ENCODE results near the gene CYBA.

The CYBA gene

GRCh38 chr16:88662222-88662842 is 11.5 kb upstream of the CYBA start:
- DNase-seq (ENCODE audit: low spot score): no peak

- DNase-seq (ENCODE audit: low spot score): no peak
These were observed 10.6 kb upstream of the CYBA start for GRCh38 chr16:88661468-88661867.

DNA sequence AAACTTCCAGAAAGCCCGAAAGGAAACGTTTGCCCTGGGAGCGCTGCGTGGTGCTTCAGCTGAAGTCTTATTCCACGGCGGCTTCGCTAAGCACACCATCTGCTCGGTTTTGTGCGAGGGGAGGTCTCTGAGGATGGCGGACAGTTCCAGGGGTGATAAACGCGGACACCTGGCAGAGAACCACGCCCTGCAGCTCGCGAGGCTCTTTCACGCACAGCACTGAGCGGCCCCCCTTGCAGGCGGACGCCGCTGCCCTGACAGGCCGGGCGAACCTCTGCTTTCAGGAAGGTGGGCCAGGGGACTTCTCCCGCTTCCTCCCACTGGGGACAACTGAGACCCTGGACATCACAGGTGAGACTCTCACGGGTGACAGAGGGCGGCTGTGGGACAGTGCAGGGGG is 8.3 kb upstream of the CYBA start:
- no peak for DNase-seq (ENCODE audit: low spot score)

- DNase-seq (ENCODE audit: low spot score): no peak
These were observed 7.9 kb upstream of the CYBA start for GRCh38 chr16:88658714-88659113.

DNA sequence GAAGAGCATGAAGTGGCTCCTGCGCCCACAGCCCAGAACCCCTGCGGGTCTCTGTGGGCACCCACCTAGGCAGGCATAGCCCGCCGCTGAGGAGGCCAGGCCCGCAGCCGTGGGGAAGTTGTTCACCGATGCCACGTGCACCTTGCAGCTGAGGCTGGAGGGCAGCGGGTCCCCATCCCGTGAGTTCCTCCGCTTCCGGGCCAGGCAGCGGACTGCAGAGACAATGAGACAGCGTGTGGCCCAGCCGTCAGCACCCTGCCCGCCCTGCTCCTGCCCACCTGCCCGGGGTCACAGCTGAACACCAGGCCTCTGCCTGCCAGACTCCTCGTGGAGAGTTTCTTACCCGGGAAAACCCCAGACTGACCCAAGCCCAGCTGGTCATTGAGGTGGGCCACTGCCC is 6.5 kb upstream of the CYBA start:
- DNase-seq (ENCODE audit: low spot score): no peak

- no peak for DNase-seq (ENCODE audit: low spot score)
These were observed 5.6 kb upstream of the CYBA start for GRCh38 chr16:88656291-88656980.

DNA sequence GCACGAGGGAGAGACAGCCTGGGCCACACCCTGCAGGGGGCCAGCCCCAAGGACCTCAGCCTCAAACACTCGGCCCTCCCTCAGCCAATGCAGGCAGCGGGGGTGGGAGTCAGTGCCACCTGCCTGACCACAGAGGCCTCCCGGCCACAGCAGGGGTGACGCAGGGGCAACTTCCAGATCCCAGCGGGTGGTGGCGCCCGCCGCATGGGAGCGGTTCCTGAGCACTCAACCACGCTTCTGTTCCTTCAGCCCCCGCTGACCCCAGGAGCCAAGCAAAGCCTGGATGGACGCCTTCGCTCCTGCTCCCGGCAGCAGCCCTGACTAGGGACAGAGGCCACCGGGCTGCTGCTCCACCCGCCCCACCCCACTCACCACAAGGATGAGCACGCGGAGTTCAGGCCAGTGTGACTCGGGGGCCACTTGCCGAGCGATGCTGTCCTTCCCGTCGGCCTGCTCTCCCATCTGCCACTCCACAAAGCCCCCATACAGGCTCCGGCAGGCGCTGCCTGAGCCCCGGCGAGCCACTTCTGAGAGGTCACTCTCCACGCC is 5.0 kb upstream of the CYBA start:
- DNase-seq (ENCODE audit: low spot score): no peak

DNA sequence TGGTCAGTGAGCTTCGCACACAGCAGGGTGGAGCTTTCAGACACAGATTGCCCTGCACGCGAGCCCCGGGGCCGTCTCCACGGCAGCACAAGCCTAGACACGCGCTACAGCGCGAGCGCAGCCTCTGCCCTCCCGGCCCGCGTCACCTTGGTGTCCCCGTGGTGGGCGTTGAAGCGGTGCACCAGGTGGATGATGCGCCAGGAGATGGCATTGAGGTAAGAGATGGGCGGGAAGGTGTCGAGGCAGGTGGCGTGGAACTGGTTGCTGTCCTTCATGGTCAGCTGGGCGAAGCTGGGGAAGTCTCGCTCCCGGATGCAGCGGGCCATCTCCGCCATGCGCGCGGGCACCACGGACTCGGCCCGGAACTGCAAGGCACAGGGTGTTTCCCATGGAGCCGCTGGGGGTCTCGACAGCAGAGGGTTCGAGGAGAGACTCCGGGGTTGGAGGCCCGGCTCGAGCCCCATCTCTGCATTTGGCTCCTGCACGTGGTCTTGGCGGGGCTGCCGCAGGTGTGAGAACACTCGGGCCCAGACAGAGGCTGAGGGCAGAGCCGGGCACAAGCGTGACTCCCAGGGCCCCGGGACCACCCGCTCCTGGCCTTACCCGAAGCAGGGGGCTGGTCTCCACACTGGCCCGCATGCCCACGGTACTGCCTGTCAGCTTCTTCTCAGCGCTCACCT is 4.3 kb upstream of the CYBA start:
- no peak for DNase-seq (ENCODE audit: low spot score)

GRCh38 chr16:88654363-88655052 is 3.7 kb upstream of the CYBA start:
- no peak for DNase-seq (ENCODE audit: low spot score)

GRCh38 chr16:88653596-88654362 is 2.9 kb upstream of the CYBA start:
- no peak for DNase-seq (ENCODE audit: low spot score)

- no peak for DNase-seq (ENCODE audit: low spot score)
These were observed 2.2 kb upstream of the CYBA start for GRCh38 chr16:88653101-88653500.

DNA sequence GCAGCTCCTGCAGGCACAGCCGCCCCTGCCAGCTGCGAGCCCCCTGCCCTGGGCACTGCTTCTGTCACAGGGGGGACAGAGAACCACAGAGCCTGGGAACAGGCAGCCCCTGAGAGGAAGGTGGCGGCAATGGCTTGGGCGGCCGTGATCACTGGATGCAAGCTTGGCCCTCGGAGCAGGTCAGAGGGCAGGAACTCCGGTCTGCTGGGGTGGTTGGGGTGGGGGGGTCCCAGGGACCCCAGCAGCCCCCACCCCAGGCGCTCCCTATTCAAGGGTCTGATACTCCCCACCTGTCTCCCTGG is 1.9 kb upstream of the CYBA start:
- DNase-seq (ENCODE audit: low spot score): no peak

- no peak for DNase-seq (ENCODE audit: low spot score)
These were observed 1.3 kb upstream of the CYBA start for GRCh38 chr16:88651989-88652761.

GRCh38 chr16:88651276-88651988 is 579 bp upstream of the CYBA start:
- DNase-seq (ENCODE audit: low spot score): peak; percentile 89

GRCh38 chr16:88649924-88650748 is 717 bp downstream of the CYBA start:
- no peak for DNase-seq (ENCODE audit: low spot score)

- DNase-seq (ENCODE audit: low spot score): no peak
These were observed 1.5 kb downstream of the CYBA start for GRCh38 chr16:88649195-88649923.

DNA sequence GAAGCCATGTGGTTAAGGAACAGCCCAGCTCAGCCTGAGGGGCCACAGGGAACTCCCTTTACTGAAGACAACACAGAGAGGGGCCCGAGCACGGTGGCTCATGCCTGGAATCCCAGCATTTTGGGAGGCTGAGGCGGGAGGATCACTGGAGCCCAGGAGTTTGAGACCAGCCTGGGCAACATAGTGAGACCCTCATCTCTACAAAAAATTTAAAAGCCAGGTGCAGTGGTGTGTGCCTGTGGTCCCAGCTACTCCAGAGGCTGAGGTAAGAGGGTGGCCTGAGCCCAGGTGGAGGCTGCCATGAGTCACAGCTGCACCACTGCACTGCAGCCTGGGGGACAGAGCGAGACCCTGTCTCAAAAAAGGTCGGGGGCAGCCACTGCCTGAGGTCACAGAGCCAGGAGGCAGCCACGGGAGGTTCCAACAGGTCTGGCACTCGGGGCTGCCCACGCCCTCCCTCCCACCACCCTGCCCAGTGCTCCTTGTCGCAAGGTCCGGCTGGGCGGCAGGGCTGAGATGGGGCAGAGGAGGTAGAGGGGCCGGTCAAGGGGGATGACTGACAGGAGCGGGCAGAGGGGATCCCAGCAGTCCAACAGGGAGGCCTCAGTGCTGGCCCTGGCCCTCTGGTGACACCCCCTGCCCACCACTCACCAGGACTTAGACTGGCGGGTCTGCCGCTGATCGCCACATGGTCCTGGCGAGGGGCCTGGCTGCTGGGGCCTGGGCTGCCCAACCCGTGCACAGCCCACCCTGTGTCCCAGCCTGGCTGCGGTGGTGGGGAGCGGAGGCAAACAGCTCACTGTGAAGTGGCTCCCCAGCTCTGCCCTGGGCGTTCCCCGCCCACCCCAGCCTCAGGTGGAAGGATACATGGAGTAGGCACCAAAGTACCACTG is 3.4 kb downstream of the CYBA start:
- no peak for DNase-seq (ENCODE audit: low spot score)
